ENCODE measurements around the gene ANKK1. TPM values are rescaled to one million over a fixed set of nuclear protein-coding genes. Genes with fewer than 3 reads are reported as not detected.

The ANKK1 gene
- total RNA-seq, 1 experiment from 2014 or later, result 0.22 TPM

GRCh38 chr11:113448316-113448677, 60.7 kb downstream of the ANKK1 start:
- Histone ChIP-seq H3K27me3 (ENCODE audit: low read length) (no peaks in the 10 kb centered on the region), H3K9me3 (ENCODE audit: low read length) (no peaks in the 10 kb centered on the region), H3K79me2 (ENCODE audit: low read length) (no peaks in the 10 kb centered on the region), H3K4me1 (ENCODE audit: insufficient read depth, low read length) (peaks cover 38% of the 10 kb centered on the region), H3K36me3 (ENCODE audit: low read depth, low read length) (no peaks in the 10 kb centered on the region), H3K4me3 (ENCODE audit: low read length) (no peak overlapping the region), H3K9ac (ENCODE audit: low read length) (no peak overlapping the region), H3K9me2 (replicated peaks; ENCODE audit: low read length) (no peaks in the 10 kb centered on the region), H3K27ac (ENCODE audit: low read length) (0 out of 2 replicates have a peak overlapping the region, but pooled peaks have one; percentile 5), H3K4me2 (ENCODE audit: low read length) (0 out of 2 replicates have a peak overlapping the region, but pooled peaks have one; percentile 10), H2AFZ (ENCODE audit: low read length) (no peak overlapping the region), H4K20me1 (ENCODE audit: low read length) (no peaks in the 10 kb centered on the region), H3F3A (ENCODE audit: low read length, unreplicated experiment) (no peaks in the 10 kb centered on the region)
- DNase-seq, result no peak
- POLR2A ChIA-PET (ENCODE audit: unreplicated experiment), result no interaction called here
- intact Hi-C loops (cut with micrococcal nuclease), result no loop called here
- no peak for ATAC-seq
- TF ChIP-seq EZH2phosphoT487 (IDR thresholded peaks at IDR 0.05; ENCODE audit: borderline replicate concordance, low read length) (no peak), CTCF (conservative IDR thresholded peaks at IDR 0.05; ENCODE audit: low read depth, low read length) (no peak), EZH2 (IDR thresholded peaks at IDR 0.05; ENCODE audit: low read length, unreplicated experiment) (no peak)
- no TSS peak for BruUV-seq (replicated peaks)
- CTCF ChIA-PET, result no interaction called here

GRCh38 chr11:113449743-113450142, 62.2 kb downstream of the ANKK1 start:
- BruUV-seq (replicated peaks), result no TSS peak
- Histone ChIP-seq H3K27me3 (ENCODE audit: low read length) (no peaks in the 10 kb centered on the region), H2AFZ (ENCODE audit: low read length) (no peak overlapping the region), H3K9me3 (ENCODE audit: low read length) (no peaks in the 10 kb centered on the region), H3K79me2 (ENCODE audit: low read length) (no peaks in the 10 kb centered on the region), H3K36me3 (ENCODE audit: low read depth, low read length) (no peaks in the 10 kb centered on the region), H3K9ac (ENCODE audit: low read length) (no peak overlapping the region), H3K27ac (ENCODE audit: low read length) (no peak overlapping the region), H3K4me2 (ENCODE audit: low read length) (no peak overlapping the region), H3K9me2 (replicated peaks; ENCODE audit: low read length) (no peaks in the 10 kb centered on the region), H3K4me1 (ENCODE audit: insufficient read depth, low read length) (peaks cover 38% of the 10 kb centered on the region), H3F3A (ENCODE audit: low read length, unreplicated experiment) (no peaks in the 10 kb centered on the region), H4K20me1 (ENCODE audit: low read length) (no peaks in the 10 kb centered on the region), H3K4me3 (ENCODE audit: low read length) (no peak overlapping the region)
- ATAC-seq, result no peak
- no peak for TF ChIP-seq EZH2phosphoT487 (IDR thresholded peaks at IDR 0.05; ENCODE audit: borderline replicate concordance, low read length)
- intact Hi-C loops (cut with micrococcal nuclease), result no loop called here
- ChIA-PET POLR2A (ENCODE audit: unreplicated experiment) (no interaction called here), CTCF (no interaction called here)
- DNase-seq, result no peak

Small RNAs within 50 kb of the gene (microRNA-seq; reads per million reads assigned to microRNA genes)
- not detected for gene MIR4301 (ENCODE audit: unreplicated experiment)

Other genes starting within 250 kb of the ANKK1 start
- 13.1 and 20.9 TPM in 2 replicates for gene TTC12, start 73.2 kb upstream of the ANKK1 start, total RNA-seq (2014; rRNA removed)
- not detected in 2 replicates for gene DRD2, start 87.6 kb downstream of the ANKK1 start, total RNA-seq (2014; rRNA removed)